Prostate gland (tissue), 2 donors: ENCODE measurements around the gene FBXO33.

Source experiments
- POLR2A ChIP-seq: fragments of 450-650 bp; IDR thresholded peaks from one replicate; pipeline ENCODE4 v1.6.1; 2016; ENCODE audit warnings: antibody characterized with exemption, mild to moderate bottlenecking
- TF ChIP-seq, protein P1 (sequence below), 4 experiments: fragments of 200-600 bp in 2 of 4; fragments of 450-650 bp in 2 of 4; sonication (generic) in 2 of 4; IDR thresholded peaks; 1 replicate in 3 of 4; 2 replicates in 1 of 4; pipeline ENCODE4 v1.5.1; 2016 to 2019; ENCODE audit warnings: antibody characterized with exemption in 4 of 4, mild to moderate bottlenecking in 2 of 4, moderate library complexity in 2 of 4

- no peak for TF ChIP-seq POLR2A
- TF ChIP-seq, protein P1, sequence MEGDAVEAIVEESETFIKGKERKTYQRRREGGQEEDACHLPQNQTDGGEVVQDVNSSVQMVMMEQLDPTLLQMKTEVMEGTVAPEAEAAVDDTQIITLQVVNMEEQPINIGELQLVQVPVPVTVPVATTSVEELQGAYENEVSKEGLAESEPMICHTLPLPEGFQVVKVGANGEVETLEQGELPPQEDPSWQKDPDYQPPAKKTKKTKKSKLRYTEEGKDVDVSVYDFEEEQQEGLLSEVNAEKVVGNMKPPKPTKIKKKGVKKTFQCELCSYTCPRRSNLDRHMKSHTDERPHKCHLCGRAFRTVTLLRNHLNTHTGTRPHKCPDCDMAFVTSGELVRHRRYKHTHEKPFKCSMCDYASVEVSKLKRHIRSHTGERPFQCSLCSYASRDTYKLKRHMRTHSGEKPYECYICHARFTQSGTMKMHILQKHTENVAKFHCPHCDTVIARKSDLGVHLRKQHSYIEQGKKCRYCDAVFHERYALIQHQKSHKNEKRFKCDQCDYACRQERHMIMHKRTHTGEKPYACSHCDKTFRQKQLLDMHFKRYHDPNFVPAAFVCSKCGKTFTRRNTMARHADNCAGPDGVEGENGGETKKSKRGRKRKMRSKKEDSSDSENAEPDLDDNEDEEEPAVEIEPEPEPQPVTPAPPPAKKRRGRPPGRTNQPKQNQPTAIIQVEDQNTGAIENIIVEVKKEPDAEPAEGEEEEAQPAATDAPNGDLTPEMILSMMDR (IDR thresholded peaks at IDR 0.05) = no peak
Observed at GRCh38 chr14:39467889-39468524, 35.8 kb upstream of the FBXO33 start.
